ENCODE measurements around the gene ZNF385D.
"Not testable (repeated sequence)": the region's sequence is repeated elsewhere in the genome, so short reads cannot be mapped to it uniquely, and the experiment has no call there.

Gene ZNF385D

GRCh38 chr3:21515417-21515816 is 235.6 kb downstream of the ZNF385D start:
- DNase-seq (ENCODE audit: low spot score): no peak
- no peak overlapping the region for H3K4me3 ChIP-seq
- no peak for TF ChIP-seq CTCF (IDR thresholded peaks at IDR 0.05)
- H3K27ac ChIP-seq: no peak overlapping the region

- Histone ChIP-seq H3K4me3 (no peak overlapping the region), H3K27ac (no peak overlapping the region)
- TF ChIP-seq CTCF (IDR thresholded peaks at IDR 0.05): no peak
- no peak for DNase-seq (ENCODE audit: low spot score)
Observed at GRCh38 chr3:21509731-21510470, 241.1 kb downstream of the ZNF385D start.

GRCh38 chr3:21508246-21508645 is 242.8 kb downstream of the ZNF385D start:
- H3K27ac ChIP-seq: no peak overlapping the region
- TF ChIP-seq CTCF (IDR thresholded peaks at IDR 0.05): no peak
- DNase-seq (ENCODE audit: low spot score): no peak
- H3K4me3 ChIP-seq: no peak overlapping the region

- TF ChIP-seq CTCF (IDR thresholded peaks at IDR 0.05): no peak
- Histone ChIP-seq H3K27ac (no peak overlapping the region), H3K4me3 (no peak overlapping the region)
- DNase-seq (ENCODE audit: low spot score): no peak
Observed at GRCh38 chr3:21505711-21506460, 245.1 kb downstream of the ZNF385D start.

GRCh38 chr3:21502656-21503055 is 248.4 kb downstream of the ZNF385D start:
- no peak for DNase-seq (ENCODE audit: low spot score)
- no peak for TF ChIP-seq CTCF (IDR thresholded peaks at IDR 0.05)
- Histone ChIP-seq H3K27ac (no peak overlapping the region), H3K4me3 (no peak overlapping the region)

GRCh38 chr3:21500834-21501233 is 250.2 kb downstream of the ZNF385D start:
- DNase-seq (ENCODE audit: low spot score): no peak
- Histone ChIP-seq H3K27ac (no peak overlapping the region), H3K4me3 (no peak overlapping the region)
- no peak for TF ChIP-seq CTCF (IDR thresholded peaks at IDR 0.05)

- DNase-seq (ENCODE audit: low spot score); H3K4me3 ChIP-seq; H3K27ac ChIP-seq: not testable (repeated sequence)
Observed at GRCh38 chr3:21490671-21491070, 260.3 kb downstream of the ZNF385D start.
